GM18519 (cell line): ENCODE results near the gene FAM227A.
"Not testable (repeated sequence)": the region's sequence is repeated elsewhere in the genome, so short reads cannot be mapped to it uniquely, and the experiment has no call there.

Experiments used
- ATAC-seq: cut with Tn5 transposase; IDR thresholded peaks from one replicate; pipeline ENCODE4 v1.9.1; 2021; ENCODE audit warnings: mild to moderate bottlenecking, moderate library complexity; ENCODE audit not compliant: unreplicated experiment, low FRiP score

FAM227A gene

DNA sequence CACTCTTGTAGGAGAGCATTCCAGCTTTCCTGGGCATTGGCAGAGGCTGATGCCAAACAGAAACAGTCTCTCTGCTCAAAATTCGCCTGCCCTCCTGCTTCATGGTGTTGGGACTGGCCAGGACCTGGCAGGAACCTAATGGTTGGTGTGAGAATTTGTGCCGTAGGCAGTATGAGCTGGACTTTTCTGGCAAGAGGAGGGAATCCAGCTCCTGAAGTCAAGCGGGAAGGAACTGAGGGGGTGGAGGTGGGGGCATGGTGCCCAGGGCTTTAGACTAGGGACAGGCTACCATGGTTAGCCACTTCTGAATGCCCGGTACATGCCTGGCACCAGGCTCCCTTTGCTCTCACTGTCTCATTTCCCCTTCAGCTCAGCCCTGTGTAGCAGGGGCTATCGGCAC, 18.7 kb upstream of the FAM227A start:
- ATAC-seq: no peak

GRCh38 chr22:38657045-38657909, 1.1 kb upstream of the FAM227A start:
- ATAC-seq: peak; percentile 16

DNA sequence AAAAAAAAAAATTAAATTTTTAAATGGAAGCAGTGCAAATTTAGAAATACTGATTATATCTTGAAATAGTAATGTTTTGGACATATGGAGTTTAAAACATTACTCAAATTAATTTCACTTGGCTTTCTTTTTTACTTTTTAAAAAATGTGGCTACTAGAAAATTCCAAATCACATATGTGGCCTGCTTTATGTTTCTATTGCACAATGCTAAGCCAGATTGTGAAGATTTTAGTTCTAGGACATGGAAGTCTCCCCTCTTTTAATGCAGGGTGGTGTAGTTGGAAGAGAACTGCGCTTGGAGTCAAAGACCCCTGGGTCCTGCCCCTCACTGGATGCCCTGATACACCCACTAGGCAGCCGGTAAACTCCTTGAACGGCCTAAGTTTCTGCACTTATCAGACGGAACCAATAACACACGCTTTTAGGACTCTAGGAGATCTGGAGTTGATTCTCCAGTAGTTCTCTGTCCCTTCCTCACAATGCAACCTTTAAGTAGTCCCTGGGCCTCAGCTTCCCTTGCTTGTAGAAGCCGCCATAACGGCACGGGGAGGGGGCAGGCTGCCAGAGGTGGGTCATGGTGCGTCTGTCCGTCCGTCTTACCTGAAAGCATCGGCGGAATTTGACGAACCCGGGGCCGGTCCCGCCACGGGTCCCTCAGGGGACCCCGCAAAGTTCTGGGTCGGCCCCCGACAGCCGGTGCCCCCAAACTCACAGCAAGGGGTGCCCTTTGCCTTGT, 505 bp downstream of the FAM227A start:
- no peak for ATAC-seq

DNA sequence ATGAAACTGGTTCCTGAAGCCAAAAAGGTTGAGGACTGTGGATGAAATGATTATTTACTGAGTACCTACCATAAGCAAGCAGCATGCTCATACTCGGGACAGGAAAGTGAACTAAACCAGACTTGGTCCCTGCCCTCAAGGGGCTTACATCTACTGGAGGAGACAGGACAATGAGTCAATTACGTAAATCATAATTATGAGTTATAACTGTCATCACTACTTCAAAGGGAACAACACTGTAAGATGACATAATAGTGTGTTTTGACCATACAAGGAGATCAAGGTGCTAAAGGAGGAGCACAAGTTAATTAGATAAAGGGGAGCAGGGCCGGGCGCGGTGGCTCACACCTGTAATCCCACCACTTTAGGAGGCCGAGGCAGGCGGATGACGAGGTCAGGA, 2.5 kb downstream of the FAM227A start:
- ATAC-seq: no peak

GRCh38 chr22:38652859-38653258, 3.3 kb downstream of the FAM227A start:
- ATAC-seq: no peak

DNA sequence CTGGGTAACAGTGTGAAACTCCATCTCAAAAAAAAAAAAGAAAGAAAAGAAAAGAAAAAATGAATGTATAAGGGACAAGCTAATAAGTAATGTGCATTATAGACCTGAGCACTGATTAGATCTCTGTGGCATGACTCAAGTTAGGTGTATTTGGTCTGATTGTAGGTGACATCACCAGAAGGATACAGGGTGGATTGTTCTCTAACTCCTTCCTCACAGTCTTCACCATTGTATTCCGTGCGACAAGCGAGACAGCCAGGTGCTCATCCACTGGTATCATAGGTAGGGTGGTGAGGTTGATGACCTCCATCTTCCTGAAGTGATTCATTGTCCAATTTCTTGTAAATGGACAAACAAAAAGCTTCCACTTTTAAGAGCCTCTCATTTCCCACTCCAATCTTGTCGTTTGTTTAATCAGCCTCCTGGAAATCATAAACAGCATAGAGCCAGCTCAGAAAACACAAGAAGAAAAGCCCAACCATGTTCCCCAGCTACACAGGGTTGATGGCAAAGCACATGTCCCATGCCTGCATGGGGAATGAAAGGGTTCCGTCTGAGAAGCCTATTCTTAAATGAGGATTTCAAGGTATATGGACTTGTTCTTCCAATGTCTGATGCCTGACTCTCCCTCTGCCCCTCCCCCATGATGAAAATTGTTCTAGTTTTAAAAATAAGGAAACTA, 6.2 kb downstream of the FAM227A start:
- no peak for ATAC-seq

- no peak for ATAC-seq
Observed at GRCh38 chr22:38645430-38645829, 10.8 kb downstream of the FAM227A start.

DNA sequence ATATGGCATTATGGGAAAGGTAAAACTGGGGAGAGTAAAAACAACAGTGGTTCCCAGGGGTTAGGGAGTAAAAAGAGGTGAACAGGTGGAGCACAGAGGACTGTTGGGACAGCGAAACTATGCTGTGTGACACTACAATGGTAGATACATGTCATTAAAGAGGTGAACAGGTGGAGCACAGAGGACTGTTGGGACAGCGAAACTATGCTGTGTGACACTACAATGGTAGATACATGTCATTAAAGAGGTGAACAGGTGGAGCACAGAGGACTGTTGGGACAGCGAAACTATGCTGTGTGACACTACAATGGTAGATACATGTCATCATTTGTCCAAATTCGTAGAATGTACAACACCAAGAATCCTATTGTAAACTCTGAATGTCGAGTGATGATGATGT, 11.9 kb downstream of the FAM227A start:
- not testable (repeated sequence) for ATAC-seq

DNA sequence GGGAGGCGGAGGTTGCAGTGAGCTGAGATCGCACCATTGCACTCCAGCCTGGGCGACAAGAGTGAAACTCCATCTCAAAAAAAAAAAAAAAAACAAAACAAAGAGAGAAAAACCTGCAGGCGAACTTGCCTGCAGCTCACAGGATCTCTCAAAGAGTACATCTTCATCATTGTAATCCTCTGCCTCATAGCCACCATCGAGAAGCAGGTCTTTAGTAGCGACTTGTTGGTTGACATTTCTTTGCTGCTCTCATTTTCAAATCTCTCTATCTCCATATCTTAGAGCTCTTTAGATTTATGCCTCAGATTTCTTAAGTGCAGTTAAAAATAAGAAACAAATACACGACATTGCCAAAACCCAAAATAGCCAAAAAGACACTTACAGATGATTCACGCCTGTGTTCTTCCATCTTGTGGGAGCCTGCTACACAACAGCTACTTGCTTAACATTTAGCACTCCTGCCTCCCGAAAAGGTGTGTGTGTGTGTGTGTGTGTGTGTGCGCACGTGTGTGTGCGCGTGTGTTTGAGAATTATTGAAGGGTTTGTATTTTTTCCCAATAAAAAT, 14.6 kb downstream of the FAM227A start:
- no peak for ATAC-seq

DNA sequence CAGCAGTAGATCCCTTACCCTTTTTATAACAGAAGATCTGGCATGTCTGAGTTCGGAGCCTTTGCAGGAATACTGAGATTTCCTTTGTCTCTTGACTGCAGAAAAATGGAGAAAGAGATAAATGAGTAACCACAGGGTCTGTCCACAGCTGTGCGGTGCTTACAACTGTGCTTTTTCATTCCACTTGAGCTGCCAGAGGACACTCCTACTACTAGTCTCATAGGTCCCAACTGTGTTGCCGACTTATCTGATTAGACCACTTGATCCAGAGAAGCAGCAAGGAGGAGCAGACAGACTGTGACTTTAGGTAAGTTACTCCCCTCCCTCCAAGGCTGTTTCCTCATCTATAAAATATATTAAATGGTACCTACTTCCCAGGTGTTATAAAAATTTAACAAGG, 17.5 kb downstream of the FAM227A start:
- ATAC-seq: no peak

- no peak for ATAC-seq
Observed at GRCh38 chr22:38638216-38638615, 18.0 kb downstream of the FAM227A start.

DNA sequence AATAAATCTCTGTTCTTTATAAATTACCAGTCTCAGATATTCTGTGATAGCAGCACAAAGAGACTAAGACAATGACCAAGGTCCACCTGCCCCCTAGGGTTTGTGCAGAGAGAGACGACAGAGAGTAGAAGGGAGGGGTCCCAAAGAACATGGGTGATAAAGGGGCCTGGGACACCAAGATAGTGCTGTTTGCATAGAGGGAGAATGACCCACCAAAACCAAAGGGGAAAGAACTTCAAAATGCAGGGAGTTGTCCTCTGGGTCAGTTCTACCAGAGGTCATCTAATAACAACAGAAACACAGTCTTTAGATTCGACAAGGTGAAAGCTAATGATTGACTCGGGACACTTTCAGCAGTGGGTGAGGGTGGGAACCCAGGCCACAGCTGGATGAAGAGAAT, 23.7 kb downstream of the FAM227A start:
- no peak for ATAC-seq

DNA sequence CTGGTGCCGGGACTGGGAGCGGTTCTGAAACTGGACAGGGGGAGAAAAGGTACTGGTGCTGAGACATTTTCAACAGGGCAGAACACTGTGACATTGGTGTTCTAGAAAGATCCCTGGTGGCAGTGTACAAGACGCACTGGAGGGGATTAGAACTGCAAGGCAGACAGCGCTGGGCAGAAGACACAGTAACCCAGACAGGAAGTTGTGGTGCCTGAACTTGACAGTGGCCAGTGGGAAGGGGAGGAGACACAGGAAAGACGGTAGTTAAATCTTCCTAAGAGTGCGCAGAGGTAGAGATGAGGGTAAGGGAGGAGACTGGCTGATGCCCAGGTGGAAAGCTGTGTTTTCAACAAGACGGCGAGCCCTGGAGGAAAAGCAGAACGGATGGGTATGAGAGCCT, 24.5 kb downstream of the FAM227A start:
- no peak for ATAC-seq

- no peak for ATAC-seq
Observed at GRCh38 chr22:38629108-38629507, 27.1 kb downstream of the FAM227A start.

DNA sequence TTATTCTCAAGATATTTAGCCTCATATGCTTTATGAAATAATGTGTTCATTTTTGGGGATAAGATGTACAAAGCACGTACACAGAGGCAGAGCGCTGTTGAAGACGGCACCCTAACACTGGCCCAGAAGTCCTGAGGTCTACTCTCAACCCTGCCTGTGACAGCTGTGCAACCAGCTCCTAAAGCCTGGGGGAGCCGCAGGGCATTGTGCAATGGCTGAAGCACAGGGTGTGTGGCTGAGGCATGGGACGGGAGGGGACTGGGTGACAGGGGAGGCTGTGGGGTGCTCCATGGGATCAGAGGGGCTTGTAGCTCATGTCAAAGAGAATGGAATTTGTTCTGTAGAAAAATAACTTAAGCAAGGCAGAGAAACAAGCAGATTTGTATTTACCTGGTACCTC, 27.7 kb downstream of the FAM227A start:
- no peak for ATAC-seq

DNA sequence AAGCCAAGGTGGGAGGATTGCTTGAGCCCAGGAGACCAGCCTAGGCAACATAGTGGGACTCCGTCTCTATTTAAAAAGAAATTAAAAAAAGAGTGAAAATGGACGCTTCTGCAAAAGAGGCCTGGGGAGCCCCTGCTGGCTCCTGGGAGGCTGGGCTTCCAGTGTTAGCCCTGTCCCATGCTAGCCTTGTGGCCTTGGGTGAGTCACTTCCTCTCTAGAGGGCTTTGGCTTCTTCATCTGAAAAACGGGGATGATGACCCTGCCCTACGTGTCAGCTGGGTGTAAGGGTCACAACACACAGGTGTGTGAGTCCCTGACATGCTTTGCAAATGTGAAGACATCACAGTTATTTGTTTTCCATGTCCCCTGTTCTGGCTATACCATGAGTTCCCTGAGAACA, 32.8 kb downstream of the FAM227A start:
- no peak for ATAC-seq

DNA sequence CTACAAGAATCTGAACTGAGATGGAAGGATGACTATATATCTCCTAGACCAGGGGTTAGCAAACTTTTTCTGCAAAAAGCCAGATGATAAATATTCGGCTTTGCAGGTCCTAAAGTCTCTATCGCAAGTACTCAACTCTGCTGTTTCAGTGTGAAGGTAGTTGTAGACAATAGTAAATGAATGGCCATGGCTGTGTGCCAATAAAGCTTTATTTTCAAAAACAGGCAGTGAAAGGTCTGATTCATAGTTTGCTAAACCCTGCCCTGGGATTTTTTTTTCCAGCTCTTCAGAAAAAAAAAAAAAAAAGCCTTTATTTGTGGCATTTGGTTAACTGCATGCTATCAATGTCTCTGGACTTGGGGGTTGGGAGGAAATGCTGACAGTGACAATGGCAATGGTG, 37.5 kb downstream of the FAM227A start:
- ATAC-seq: no peak

DNA sequence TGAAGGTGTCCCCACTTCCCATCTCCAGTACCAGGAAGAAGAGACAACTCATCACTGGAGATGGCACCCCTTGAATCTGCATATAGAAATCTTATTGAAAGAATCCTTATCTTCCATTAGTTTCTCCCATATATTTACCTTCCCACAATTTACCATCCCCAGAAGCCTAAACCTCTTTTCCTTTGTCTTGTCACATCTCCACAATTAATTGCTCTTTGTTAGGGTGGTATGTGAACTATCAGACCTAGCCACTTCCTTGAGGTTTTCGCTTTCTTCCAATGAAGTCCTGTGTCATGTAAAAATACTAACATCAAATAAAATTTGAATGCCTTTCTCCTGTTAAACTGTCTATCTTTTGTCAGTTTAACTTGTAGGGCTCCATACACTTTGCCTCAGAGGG, 37.9 kb downstream of the FAM227A start:
- ATAC-seq: no peak

DNA sequence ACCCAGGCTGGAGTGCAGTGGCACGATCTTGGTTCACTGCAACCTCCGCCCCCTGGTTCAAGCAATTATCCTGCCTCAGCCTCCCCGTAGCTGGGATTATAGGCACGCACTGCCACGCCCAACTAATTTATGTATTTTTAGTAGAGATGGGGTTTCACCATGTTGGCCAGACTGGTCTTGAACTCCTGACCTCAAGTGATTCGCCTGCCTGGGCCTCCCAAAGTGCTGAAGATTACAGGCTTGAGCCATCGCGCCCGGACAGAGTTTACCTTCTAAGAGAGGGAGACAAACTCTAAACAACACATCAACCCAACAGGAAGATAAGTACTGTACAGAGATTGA, 41.2 kb downstream of the FAM227A start:
- not testable (repeated sequence) for ATAC-seq

DNA sequence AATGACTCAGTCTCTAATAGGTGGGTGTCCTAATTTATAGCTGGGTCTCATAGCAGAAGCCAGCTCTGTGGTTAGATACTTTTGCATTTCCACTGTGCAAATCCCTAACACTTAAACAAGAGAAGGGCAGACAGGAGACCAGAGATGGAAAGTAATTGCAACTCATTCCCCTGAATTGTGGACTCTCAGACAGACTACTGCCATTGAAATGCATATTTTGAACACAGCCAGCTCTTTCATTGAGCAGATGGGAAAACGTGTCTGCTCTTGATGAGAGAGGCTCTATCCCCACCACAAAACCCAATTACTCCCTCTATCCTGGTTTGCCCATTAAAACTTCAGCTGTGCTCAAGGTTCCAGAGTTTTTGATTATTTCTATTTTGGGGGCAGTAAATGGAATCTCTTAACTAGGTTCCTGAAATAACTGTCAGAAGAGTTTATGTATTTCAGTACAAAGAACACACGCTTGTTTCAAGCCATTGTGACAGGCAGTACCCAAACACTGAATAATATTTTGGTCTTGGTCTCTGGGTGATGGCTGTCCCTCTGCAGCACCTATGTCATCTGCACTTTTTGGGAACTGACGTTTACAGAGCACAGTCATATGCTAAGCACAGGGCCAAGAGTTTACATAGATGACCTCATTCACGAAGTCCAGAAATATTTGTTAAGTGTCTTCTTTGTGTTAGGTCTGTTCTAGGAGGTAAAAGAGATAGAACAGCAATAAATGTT, 41.7 kb downstream of the FAM227A start:
- no peak for ATAC-seq
